ENCODE data around the gene ZNHIT6. TPM values are rescaled to one million over a fixed set of nuclear protein-coding genes. Genes with fewer than 3 reads are reported as not detected.

ZNHIT6 gene
- total RNA-seq, 1 experiment from 2014 or later: 41.2 TPM

DNA sequence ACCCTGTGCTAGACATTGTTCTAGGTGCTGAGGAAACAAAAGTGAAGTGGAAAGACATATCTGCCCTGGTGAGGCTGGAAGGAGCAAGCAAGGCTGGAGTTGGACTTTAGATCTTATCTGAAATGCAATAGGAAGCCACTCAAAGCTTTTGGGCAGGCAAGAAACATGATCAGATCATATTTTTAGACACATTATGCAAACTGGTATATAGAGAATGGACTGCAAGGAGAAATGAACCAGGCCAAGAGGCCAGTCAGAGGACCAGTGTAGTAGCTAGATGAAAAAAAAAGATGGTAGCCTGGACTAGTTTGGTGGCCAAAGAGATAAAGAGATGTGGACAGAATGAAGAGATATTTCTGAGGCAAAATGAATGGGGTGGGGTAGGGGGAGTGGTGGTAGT is 81.4 kb downstream of the ZNHIT6 start:
- H3K4me1 Mint-ChIP-seq (ENCODE audit: low read depth, unreplicated experiment): peaks cover 33% of the 10 kb centered on the region
- no peak for DNase-seq
- peaks cover 8% of the 10 kb centered on the region for H3K9me3 Mint-ChIP-seq (ENCODE audit: low read depth, unreplicated experiment)
- CTCF ChIA-PET: no interaction called here
- H3K4me3 Mint-ChIP-seq (ENCODE audit: low read depth, unreplicated experiment): no peak overlapping the region
- peak overlapping the region; percentile 11 for H3K27ac Mint-ChIP-seq (ENCODE audit: unreplicated experiment)
- no TSS peak for BruUV-seq (replicated peaks)
- H3K27me3 Mint-ChIP-seq (ENCODE audit: unreplicated experiment): no peaks in the 10 kb centered on the region
- TF ChIP-seq, protein P1, sequence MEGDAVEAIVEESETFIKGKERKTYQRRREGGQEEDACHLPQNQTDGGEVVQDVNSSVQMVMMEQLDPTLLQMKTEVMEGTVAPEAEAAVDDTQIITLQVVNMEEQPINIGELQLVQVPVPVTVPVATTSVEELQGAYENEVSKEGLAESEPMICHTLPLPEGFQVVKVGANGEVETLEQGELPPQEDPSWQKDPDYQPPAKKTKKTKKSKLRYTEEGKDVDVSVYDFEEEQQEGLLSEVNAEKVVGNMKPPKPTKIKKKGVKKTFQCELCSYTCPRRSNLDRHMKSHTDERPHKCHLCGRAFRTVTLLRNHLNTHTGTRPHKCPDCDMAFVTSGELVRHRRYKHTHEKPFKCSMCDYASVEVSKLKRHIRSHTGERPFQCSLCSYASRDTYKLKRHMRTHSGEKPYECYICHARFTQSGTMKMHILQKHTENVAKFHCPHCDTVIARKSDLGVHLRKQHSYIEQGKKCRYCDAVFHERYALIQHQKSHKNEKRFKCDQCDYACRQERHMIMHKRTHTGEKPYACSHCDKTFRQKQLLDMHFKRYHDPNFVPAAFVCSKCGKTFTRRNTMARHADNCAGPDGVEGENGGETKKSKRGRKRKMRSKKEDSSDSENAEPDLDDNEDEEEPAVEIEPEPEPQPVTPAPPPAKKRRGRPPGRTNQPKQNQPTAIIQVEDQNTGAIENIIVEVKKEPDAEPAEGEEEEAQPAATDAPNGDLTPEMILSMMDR (IDR thresholded peaks at IDR 0.05; ENCODE audit: unreplicated experiment): no peak
- peaks cover 10% of the 10 kb centered on the region for H3K36me3 Mint-ChIP-seq (ENCODE audit: insufficient read depth, unreplicated experiment)
- intact Hi-C loops (cut with micrococcal nuclease; ENCODE audit: unreplicated experiment): no loop called here

DNA sequence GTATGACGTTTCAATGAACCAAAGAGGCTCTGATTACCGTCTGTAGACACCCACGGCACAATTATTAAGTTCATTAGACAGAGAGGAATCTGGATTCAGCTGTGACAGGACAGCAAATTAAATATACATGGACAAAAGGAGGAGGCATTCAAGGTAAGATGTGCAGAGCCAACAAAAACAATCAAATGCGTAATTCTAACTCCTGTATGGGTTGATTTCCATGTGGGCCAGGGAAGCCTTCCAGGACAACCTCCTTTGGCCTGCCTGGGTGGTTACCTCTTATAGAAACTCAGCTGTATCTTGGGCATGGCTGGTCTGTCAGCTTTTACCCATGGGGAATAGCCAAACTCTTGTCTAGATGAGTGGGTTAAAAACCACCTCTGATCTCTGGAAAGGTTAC is 83.9 kb downstream of the ZNHIT6 start:
- Mint-ChIP-seq H3K36me3 (ENCODE audit: insufficient read depth, unreplicated experiment) (peaks cover 6% of the 10 kb centered on the region), H3K4me1 (ENCODE audit: low read depth, unreplicated experiment) (peaks cover 26% of the 10 kb centered on the region), H3K27me3 (ENCODE audit: unreplicated experiment) (no peaks in the 10 kb centered on the region), H3K4me3 (ENCODE audit: low read depth, unreplicated experiment) (no peak overlapping the region), H3K9me3 (ENCODE audit: low read depth, unreplicated experiment) (peaks cover 11% of the 10 kb centered on the region), H3K27ac (ENCODE audit: unreplicated experiment) (peak overlapping the region; percentile 25)
- DNase-seq: no peak
- intact Hi-C loops (cut with micrococcal nuclease; ENCODE audit: unreplicated experiment): no loop called here
- TF ChIP-seq, protein P1 (IDR thresholded peaks at IDR 0.05; ENCODE audit: unreplicated experiment): no peak
- CTCF ChIA-PET: no interaction called here
- no TSS peak for BruUV-seq (replicated peaks)

DNA sequence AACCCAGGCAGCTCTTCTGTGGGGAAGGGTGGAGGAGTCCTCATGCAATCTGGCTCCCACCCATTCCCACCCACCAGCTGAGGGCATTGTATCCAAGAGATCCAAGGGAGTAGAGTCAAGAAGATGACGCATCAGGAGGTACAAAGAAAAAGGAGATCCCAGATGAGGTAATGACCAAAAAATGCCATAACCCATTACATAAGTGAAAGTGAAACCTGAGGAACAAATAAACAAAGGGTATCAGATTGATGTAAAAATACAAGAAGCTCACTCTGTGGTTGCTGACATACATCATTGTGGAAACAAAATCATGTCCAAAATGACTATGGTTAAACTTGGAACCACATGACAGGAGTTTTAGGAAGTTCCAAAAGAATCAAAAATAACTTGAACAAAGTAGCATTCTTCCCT is 85.2 kb downstream of the ZNHIT6 start:
- TF ChIP-seq, protein P1 (IDR thresholded peaks at IDR 0.05; ENCODE audit: unreplicated experiment): no peak
- Mint-ChIP-seq H3K27ac (ENCODE audit: unreplicated experiment) (no peak overlapping the region), H3K4me3 (ENCODE audit: low read depth, unreplicated experiment) (no peak overlapping the region), H3K4me1 (ENCODE audit: low read depth, unreplicated experiment) (peaks cover 15% of the 10 kb centered on the region), H3K36me3 (ENCODE audit: insufficient read depth, unreplicated experiment) (no peaks in the 10 kb centered on the region), H3K9me3 (ENCODE audit: low read depth, unreplicated experiment) (peaks cover 11% of the 10 kb centered on the region), H3K27me3 (ENCODE audit: unreplicated experiment) (no peaks in the 10 kb centered on the region)
- no TSS peak for BruUV-seq (replicated peaks)
- CTCF ChIA-PET: interaction anchor here (1.6 kb wide), 1 partner anchor 10 kb away, joined by 6 read pairs; no protein-coding TSS in a partner anchor
- no peak for DNase-seq
- intact Hi-C loops (cut with micrococcal nuclease; ENCODE audit: unreplicated experiment): no loop called here

DNA sequence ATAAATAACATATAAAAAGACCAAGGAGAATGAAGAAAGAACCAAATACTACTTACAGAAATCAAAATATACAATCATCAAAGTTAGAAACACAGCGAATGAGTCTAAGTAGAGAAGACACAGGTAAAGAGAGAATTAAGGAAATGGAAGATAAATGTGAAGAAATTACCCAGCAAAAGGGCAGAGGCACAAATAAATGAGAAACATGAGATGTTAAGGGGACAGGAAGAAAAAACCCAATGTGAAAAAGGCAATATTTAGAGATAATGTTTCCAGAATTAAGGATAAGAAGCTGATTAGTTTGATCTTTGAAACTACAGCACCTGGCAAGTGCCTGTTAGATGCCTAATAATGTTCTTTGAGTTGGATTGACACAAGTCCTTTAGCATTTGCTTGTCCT is 86.8 kb downstream of the ZNHIT6 start:
- DNase-seq: no peak
- intact Hi-C loops (cut with micrococcal nuclease; ENCODE audit: unreplicated experiment): no loop called here
- CTCF ChIA-PET: no interaction called here
- Mint-ChIP-seq H3K4me3 (ENCODE audit: low read depth, unreplicated experiment) (no peak overlapping the region), H3K4me1 (ENCODE audit: low read depth, unreplicated experiment) (peaks cover 28% of the 10 kb centered on the region), H3K36me3 (ENCODE audit: insufficient read depth, unreplicated experiment) (no peaks in the 10 kb centered on the region), H3K9me3 (ENCODE audit: low read depth, unreplicated experiment) (peaks cover 11% of the 10 kb centered on the region), H3K27ac (ENCODE audit: unreplicated experiment) (no peak overlapping the region), H3K27me3 (ENCODE audit: unreplicated experiment) (no peaks in the 10 kb centered on the region)
- TF ChIP-seq, protein P1 (IDR thresholded peaks at IDR 0.05; ENCODE audit: unreplicated experiment): no peak
- no TSS peak for BruUV-seq (replicated peaks)
